HEK293 (cell line): ENCODE results near the gene FA2H.

Experiments
- CTCF ChIA-PET: fragments of 350-600 bp; formaldehyde crosslinking; extraction: SDS; loops from one replicate; lab custom pipeline; 2021; ENCODE audit warnings: antibody characterized with exemption; lab: Yijun Ruan, JAX
- POLR2A ChIA-PET: fragments of 300-600 bp; formaldehyde crosslinking; extraction: SDS; loops from one replicate; lab custom pipeline; 2020; ENCODE audit warnings: antibody characterized with exemption, inconsistent platforms; lab: Yijun Ruan, JAX
- H3K27ac ChIP-seq: fragments of 200-500 bp; sonication (Bioruptor generic); 2 replicates; pipeline ENCODE4 v1.5.1; 2014; ENCODE audit warnings: low read depth, low read length, control low read depth, inconsistent platforms; ENCODE audit errors: extremely low read depth
- H3K36me3 ChIP-seq, 2 experiments: fragments of 200-500 bp in 1 of 2; sonication (Bioruptor generic) in 1 of 2; 1 replicate in 1 of 2; 2 replicates in 1 of 2; pipeline ENCODE4 v1.5.1; 2014 to 2017; ENCODE audit warnings: inconsistent platforms in 2 of 2, low read length in 2 of 2; ENCODE audit not compliant: control insufficient read depth in 2 of 2, insufficient read depth in 1 of 2
- H3K4me1 ChIP-seq: fragments of 200-500 bp; sonication (Bioruptor generic); 2 replicates; pipeline ENCODE4 v1.5.1; 2014; ENCODE audit warnings: mild to moderate bottlenecking, low read length, inconsistent platforms; ENCODE audit not compliant: control insufficient read depth, insufficient read depth
- H3K4me3 ChIP-seq: 2 replicates; pipeline ENCODE4 v1.5.1; 2011; ENCODE audit warnings: low read depth, mild to moderate bottlenecking, control low read depth, low read length, moderate library complexity
- H3K9me3 ChIP-seq: fragments of 200-500 bp; sonication (Bioruptor generic); 2 replicates; pipeline ENCODE4 v1.5.1; 2014; ENCODE audit warnings: low read depth, low read length, inconsistent platforms; ENCODE audit not compliant: control insufficient read depth, insufficient read depth
- EGR2 ChIP-seq: fragments of 450-650 bp; formaldehyde crosslinking; IDR thresholded peaks from 2 replicates; pipeline ENCODE4 v1.5.1; 2016; ENCODE audit warnings: low read depth, missing biosample characterization, missing genetic modification characterization
- KLF1 ChIP-seq: fragments of 450-650 bp; formaldehyde crosslinking; IDR thresholded peaks from 2 replicates; pipeline ENCODE4 v1.5.1; 2016; ENCODE audit warnings: missing biosample characterization, missing genetic modification characterization
- KLF8 ChIP-seq: fragments of 450-650 bp; formaldehyde crosslinking; IDR thresholded peaks from 2 replicates; pipeline ENCODE4 v1.5.1; 2016; ENCODE audit warnings: missing biosample characterization, missing genetic modification characterization
- PRDM1 ChIP-seq: fragments of 450-650 bp; formaldehyde crosslinking; IDR thresholded peaks from 2 replicates; pipeline ENCODE4; 2016; ENCODE audit warnings: missing biosample characterization, missing genetic modification characterization
- ZBTB17 ChIP-seq: fragments of 450-650 bp; formaldehyde crosslinking; IDR thresholded peaks from 2 replicates; pipeline ENCODE4 v1.5.1; 2016; ENCODE audit warnings: missing biosample characterization, missing genetic modification characterization
- ZNF132 ChIP-seq: fragments of 450-650 bp; formaldehyde crosslinking; IDR thresholded peaks from 2 replicates; pipeline ENCODE4 v1.5.1; 2017; ENCODE audit warnings: missing biosample characterization, missing genetic modification characterization, borderline replicate concordance
- ZNF2 ChIP-seq: fragments of 450-650 bp; formaldehyde crosslinking; IDR thresholded peaks from 2 replicates; pipeline ENCODE4 v1.5.1; 2016; ENCODE audit warnings: missing biosample characterization, missing genetic modification characterization
- ZNF214 ChIP-seq: fragments of 450-650 bp; formaldehyde crosslinking; IDR thresholded peaks from 2 replicates; pipeline ENCODE4 v1.5.1; 2017; ENCODE audit warnings: missing biosample characterization, mild to moderate bottlenecking, missing genetic modification characterization, borderline replicate concordance
- ZNF24 ChIP-seq: fragments of 450-650 bp; formaldehyde crosslinking; IDR thresholded peaks from 2 replicates; pipeline ENCODE4 v1.5.1; 2016; ENCODE audit warnings: missing biosample characterization, missing genetic modification characterization
- ZNF324 ChIP-seq: fragments of 450-650 bp; formaldehyde crosslinking; IDR thresholded peaks from 2 replicates; pipeline ENCODE4 v1.5.1; 2016; ENCODE audit warnings: missing biosample characterization, missing genetic modification characterization
- ZNF391 ChIP-seq: fragments of 450-650 bp; formaldehyde crosslinking; IDR thresholded peaks from 2 replicates; pipeline ENCODE4 v1.5.1; 2016; ENCODE audit warnings: low read depth, missing biosample characterization, missing genetic modification characterization, borderline replicate concordance
- ZNF621 ChIP-seq: fragments of 450-650 bp; formaldehyde crosslinking; IDR thresholded peaks from 2 replicates; pipeline ENCODE4 v1.5.1; 2017; ENCODE audit warnings: missing biosample characterization, missing genetic modification characterization
- ZNF768 ChIP-seq: fragments of 450-650 bp; formaldehyde crosslinking; IDR thresholded peaks from 2 replicates; pipeline ENCODE4 v1.5.1; 2018; ENCODE audit warnings: missing biosample characterization, mild to moderate bottlenecking, missing genetic modification characterization
- ZSCAN16 ChIP-seq: fragments of 450-650 bp; formaldehyde crosslinking; IDR thresholded peaks from 2 replicates; pipeline ENCODE4 v1.5.1; 2016; ENCODE audit warnings: missing biosample characterization, missing genetic modification characterization
- ZSCAN23 ChIP-seq: fragments of 450-650 bp; formaldehyde crosslinking; IDR thresholded peaks from 2 replicates; pipeline ENCODE4 v1.5.1; 2016; ENCODE audit warnings: missing biosample characterization, missing genetic modification characterization
- ZXDB ChIP-seq: fragments of 450-650 bp; formaldehyde crosslinking; IDR thresholded peaks from 2 replicates; pipeline ENCODE4 v1.5.1; 2016; ENCODE audit warnings: missing biosample characterization, missing genetic modification characterization

Gene FA2H

DNA sequence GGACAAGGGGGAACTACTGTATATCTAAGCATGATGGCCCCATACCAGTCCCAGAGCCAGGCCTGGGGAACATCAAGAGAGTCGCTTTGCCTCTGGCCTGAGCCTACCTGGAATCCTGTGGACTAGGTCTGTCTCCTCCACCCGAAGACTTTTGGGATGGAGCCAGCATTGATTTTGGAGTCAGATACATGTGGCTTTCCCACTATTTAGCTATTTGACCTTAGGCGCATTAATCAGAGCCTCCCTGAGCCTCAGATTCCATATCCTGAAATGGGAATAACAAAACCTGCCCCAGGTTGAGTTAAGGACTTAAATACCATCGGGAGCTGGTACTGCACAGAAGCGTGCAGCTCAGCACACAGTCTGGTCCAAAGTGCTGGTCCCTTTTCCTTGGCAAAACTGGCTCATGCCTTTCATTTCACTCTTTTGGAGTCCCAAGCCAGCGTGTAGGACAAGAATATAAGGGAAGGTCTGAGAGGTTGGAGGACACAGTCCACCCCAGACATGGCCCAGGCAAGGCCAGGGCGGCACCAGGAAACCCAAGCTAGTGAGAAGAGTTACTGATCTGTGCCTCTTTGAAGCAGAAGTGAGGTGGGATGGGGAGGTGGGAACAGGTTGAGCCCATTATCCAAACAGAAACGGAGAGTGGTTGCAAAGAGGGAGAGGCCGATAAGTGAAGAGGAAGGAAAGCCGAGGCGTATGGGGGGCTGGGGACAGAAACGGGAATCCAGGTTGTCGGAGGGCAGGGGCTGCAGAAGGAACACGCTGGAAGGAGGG lies 986 bp downstream of the FA2H start:
- Histone ChIP-seq H3K27ac (no peak overlapping the region), H3K36me3 (no peaks in the 10 kb centered on the region), H3K4me1 (no peaks in the 10 kb centered on the region), H3K4me3 (peak overlapping the region; percentile 42), H3K9me3 (no peaks in the 10 kb centered on the region)
- TF ChIP-seq ZNF768 (tag by site-specific recombination), result no peak
- no peak for TF ChIP-seq ZNF214 (tag by site-specific recombination)
- 0 out of 2 replicates have a peak, but pooled peaks have one; percentile 16 for TF ChIP-seq ZNF391
- peak; percentile 40; the same call in 1 of the 2 replicates for TF ChIP-seq EGR2 (tag by site-specific recombination)
- peak; percentile 48; the same call in 1 of the 2 replicates for TF ChIP-seq ZBTB17 (tag by site-specific recombination)
- peak; percentile 97; the same call in 1 of the 2 replicates for TF ChIP-seq PRDM1 (tag by site-specific recombination)
- no peak for TF ChIP-seq ZNF24 (tag by site-specific recombination)
- ChIA-PET CTCF (interaction anchor here (0.5 to 1.7 kb wide), 8 partner anchors 11 to 90 kb away, joined by 3 to 14 read pairs (median 6); no protein-coding TSS in a partner anchor), POLR2A (no interaction called here)

DNA sequence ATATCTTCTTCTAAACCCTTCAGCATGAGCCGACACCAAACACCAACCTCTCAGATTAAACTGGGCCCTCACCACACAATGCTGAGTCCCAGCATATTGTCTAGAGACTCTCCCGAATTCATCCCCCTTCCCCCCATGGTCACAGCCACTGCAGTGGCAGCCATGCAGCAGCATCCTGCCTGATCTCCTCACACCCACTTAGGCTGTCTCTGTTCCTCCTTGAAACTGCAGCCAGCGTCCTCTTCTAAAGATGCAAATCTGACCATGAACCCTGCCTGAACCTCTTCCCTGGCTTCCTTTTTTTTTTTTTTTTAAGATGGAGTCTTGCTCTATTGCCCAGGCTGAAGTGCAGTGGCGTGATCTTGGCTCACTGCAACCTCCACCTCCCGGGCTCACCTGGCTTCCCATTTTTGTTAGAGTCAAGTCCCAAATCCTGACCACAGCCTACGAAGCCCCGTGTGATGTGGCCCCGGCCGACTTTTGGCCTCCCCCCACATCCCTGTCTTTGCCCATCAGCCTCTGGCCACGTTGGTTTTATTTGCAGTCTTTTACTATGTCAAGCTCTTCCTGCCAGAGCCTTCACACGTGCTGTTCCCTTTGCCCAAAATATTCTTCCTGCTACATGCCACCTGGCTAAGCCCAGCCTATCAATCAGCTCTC lies 2.8 kb downstream of the FA2H start:
- no peak overlapping the region for H3K4me3 ChIP-seq
- no peaks in the 10 kb centered on the region for H3K36me3 ChIP-seq
- H3K9me3 ChIP-seq, result no peaks in the 10 kb centered on the region
- ChIA-PET CTCF (interaction anchor here (0.6 kb wide), 1 partner anchor 164 kb away, joined by 4 read pairs; no protein-coding TSS in a partner anchor), POLR2A (no interaction called here)
- no peaks in the 10 kb centered on the region for H3K4me1 ChIP-seq
- no peak overlapping the region for H3K27ac ChIP-seq
- TF ChIP-seq KLF8 (no peak), ZNF132 (tag by site-specific recombination) (no peak), ZNF621 (tag by site-specific recombination) (no peak)

GRCh38 chr16:74770831-74771526 lies 3.6 kb downstream of the FA2H start:
- Histone ChIP-seq H3K4me3 (no peak overlapping the region), H3K36me3 (no peaks in the 10 kb centered on the region), H3K9me3 (no peaks in the 10 kb centered on the region), H3K4me1 (no peaks in the 10 kb centered on the region), H3K27ac (no peak overlapping the region)
- peak; percentile 95 for TF ChIP-seq KLF1 (tag by site-specific recombination)
- TF ChIP-seq ZSCAN23 (tag by site-specific recombination), result no peak
- CTCF ChIA-PET, result interaction anchor here (0.7 kb wide), 1 partner anchor 14 kb away, joined by 3 read pairs; no protein-coding TSS in a partner anchor
- POLR2A ChIA-PET, result no interaction called here

GRCh38 chr16:74769586-74770190 lies 4.9 kb downstream of the FA2H start:
- H3K36me3 ChIP-seq, result no peaks in the 10 kb centered on the region
- no peak for TF ChIP-seq ZXDB (tag by site-specific recombination)
- no peak for TF ChIP-seq ZNF324
- TF ChIP-seq ZSCAN16 (tag by site-specific recombination), result no peak
- TF ChIP-seq ZNF2 (tag by site-specific recombination), result no peak
- TF ChIP-seq, all 188 proteins: peak for 0
- Histone ChIP-seq H3K27ac (no peak overlapping the region), H3K9me3 (no peaks in the 10 kb centered on the region), H3K4me3 (no peak overlapping the region), H3K4me1 (no peaks in the 10 kb centered on the region)
- ChIA-PET POLR2A (no interaction called here), CTCF (interaction anchor here (0.7 to 1.0 kb wide), 3 partner anchors 20 to 93 kb away, joined by 3 to 4 read pairs (median 3); no protein-coding TSS in a partner anchor)
